ENCODE data around the gene ITPR2.

DNA sequence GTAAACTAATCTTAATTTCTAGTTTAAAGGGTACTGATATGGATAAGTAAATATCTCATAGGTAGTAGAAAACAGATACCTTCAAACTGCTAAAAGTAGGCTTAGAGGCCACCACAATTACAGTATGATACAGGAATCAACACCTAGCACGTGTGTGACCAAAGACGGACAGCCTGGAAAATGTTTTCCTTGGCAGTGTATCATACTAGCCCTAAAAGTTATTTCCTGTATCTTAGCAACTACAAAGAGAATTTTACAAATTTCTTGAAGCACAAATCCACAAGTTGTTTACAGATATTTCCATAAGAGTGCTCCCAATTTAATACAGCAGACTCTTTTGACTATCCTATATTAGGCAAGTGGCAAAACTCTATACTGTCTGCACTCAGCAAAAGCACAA lies 106.0 kb downstream of the ITPR2 start:
- no peak for TF ChIP-seq TARDBP (IDR thresholded peaks at IDR 0.05)
- TF ChIP-seq FOXA1 (IDR thresholded peaks at IDR 0.05): no peak
- TF ChIP-seq HDGF (IDR thresholded peaks at IDR 0.05; ENCODE audit: borderline replicate concordance): no peak
- TF ChIP-seq SP1 (IDR thresholded peaks at IDR 0.05): no peak
- TF ChIP-seq NFRKB (IDR thresholded peaks at IDR 0.05): no peak
- TF ChIP-seq ARNT (IDR thresholded peaks at IDR 0.05): no peak
- no peak for TF ChIP-seq SUZ12 (IDR thresholded peaks at IDR 0.05)
- no peak for TF ChIP-seq ELF4 (IDR thresholded peaks at IDR 0.05)
- TF ChIP-seq ZNF384 (IDR thresholded peaks at IDR 0.05): no peak
- no peak for TF ChIP-seq CTBP1 (IDR thresholded peaks at IDR 0.05; ENCODE audit: borderline replicate concordance)
- TF ChIP-seq BHLHE40 (IDR thresholded peaks at IDR 0.05; ENCODE audit: borderline replicate concordance): no peak
- no peak for TF ChIP-seq FOXM1 (IDR thresholded peaks at IDR 0.05; ENCODE audit: borderline replicate concordance)
- TF ChIP-seq FOXK2 (IDR thresholded peaks at IDR 0.05): no peak
- no peak for TF ChIP-seq LEF1 (IDR thresholded peaks at IDR 0.05; ENCODE audit: borderline replicate concordance)
